IPS DF 4.7 (cell line): ENCODE data around the gene EIF4G3.

Experiments used
- DNase-seq: peaks from one replicate; pipeline ENCODE4 v3.0.0-alpha.2; 2013; ENCODE audit warnings: low spot score; ENCODE audit errors: extremely low read depth

The EIF4G3 gene

DNA sequence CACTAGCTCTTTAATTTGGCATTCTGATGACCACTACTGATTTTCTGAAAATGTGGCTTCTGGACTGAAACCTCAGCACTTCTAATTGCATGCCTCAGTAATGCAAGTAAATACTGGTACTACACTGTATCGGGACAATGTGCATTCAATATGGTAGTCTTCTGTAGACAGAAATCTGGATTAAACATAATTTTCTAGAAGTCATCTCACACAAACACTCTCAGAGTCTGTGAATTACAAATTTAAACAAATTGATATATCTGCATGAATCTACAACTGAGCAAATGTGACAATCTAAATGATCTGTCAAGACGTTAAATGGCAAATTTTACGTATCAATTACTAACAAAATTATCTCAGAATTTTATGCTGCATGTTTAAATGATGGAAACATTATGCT lies 413.3 kb downstream of the EIF4G3 start:
- DNase-seq, result no peak

DNA sequence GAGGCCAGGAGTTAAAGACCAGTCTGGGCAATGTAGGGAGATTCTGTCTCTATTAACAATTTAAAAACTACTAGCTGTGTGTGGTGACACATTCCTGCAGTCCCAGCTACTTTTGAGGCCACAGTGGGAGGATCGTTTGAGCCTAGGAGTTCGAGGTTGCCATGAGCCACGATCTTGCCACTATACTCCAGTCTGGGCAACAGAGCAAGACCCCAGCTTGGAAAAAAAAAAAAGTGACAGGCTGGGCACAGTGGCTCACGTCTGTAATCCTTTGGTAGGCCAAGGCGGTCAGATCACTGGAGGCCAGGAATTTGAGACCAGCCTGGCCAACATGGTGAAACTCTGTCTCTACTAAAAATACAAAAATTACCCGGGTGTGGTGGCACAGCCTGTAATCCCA lies 416.4 kb downstream of the EIF4G3 start:
- no peak for DNase-seq
